ENCODE results near the gene GRPEL1.

Gene GRPEL1

DNA sequence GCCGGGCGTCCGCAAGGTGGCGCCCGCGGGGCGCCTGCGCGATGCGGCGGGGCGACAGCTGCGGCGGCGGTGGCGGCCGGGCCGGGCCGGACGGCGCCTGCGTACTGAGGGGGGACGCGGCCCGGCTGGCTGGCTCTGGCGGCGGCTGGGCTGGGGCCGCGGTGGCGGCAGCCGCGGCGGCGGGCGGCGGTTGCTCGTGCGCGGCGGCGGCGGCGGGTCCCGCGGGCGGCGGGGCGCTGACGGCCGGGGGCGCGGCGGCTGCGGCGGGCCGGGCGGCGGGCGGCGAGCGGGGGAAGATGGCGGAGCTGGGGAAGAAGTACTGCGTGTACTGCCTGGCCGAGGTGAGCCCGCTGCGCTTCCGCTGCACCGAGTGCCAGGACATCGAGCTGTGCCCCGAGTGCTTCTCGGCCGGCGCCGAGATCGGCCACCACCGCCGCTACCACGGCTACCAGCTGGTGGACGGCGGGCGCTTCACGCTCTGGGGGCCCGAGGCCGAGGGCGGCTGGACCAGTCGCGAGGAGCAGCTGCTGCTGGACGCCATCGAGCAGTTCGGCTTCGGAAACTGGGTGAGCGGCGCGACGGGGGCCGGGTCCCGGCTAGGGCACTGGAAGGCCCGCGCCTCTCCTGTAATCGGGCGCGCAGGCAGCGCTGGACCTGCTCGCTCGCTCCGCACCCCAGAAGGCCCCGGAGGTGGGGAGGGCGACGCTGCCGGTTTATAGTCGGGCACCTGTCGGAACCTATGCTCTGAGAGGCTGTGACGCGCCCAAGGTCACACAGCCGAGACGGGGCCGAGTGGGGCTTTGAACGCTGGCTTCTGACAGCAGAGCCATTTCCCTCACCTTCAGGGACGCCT, 24.4 kb downstream of the GRPEL1 start, which contains the start of gene TADA2B:
Gene TADA2B (plus strand): TSS at position 89 of the 853 bp plus-strand sequence. CDS start 208 bp downstream, at position 297.
- no peak for DNase-seq

- peak; percentile 96 for DNase-seq
Measured at GRCh38 chr4:7042503-7043283, 25.2 kb downstream of the GRPEL1 start.

DNA sequence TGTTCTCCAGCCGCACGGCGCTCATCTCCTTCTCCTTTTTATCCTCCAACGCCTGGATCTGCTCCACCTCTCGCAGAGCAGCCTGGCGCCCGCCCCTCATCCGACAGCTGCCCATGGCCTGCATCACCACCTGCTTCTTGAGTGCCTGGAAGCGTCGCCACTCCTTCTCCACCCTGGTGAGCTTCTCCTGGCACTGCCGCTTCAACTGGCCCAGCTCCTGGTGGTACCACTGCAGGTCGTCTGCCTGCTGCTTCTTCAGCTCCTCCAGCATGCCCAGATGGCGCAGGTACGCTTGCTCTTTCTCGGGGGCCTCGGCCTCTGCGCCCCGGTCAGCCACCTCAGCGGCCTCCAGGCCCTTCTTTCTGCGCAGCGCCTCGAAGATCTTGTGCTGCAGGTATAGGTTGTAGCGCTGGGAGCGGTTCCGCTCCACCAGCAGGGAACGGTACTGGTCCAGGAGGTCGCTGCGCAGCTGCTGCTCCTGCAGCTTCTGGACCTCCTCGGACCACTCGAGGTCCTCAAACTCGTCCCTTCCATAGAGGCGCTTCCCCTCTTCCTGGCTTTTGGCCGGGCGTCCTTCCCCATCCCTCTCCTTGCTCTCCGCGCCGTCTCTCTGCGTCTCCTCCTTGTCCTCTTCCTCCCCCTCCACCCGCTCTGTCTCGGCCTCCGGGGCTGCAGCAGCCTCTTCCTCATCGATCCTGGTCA, 25.9 kb downstream of the GRPEL1 start:
- no peak for DNase-seq

DNA sequence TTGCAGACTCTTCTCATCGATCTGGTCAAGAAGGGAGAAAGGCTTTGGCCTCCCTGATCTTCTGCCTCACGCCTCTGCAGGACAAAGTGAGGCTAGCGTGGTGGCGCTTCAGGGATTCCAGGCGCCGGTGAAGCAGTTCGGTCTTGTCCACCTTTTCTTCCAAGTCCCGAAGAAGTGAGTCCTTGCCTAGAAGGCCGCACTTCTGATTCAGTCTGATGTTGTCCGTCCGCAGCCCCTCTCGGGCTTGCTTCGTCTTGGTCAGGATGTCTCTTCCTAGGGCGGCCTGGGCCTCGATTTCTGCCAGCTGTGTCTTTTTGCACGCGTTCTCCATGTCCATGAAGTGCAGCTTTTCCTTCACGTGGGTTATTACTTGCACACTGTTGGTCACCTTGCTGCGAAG, 26.6 kb downstream of the GRPEL1 start:
- DNase-seq = no peak

DNA sequence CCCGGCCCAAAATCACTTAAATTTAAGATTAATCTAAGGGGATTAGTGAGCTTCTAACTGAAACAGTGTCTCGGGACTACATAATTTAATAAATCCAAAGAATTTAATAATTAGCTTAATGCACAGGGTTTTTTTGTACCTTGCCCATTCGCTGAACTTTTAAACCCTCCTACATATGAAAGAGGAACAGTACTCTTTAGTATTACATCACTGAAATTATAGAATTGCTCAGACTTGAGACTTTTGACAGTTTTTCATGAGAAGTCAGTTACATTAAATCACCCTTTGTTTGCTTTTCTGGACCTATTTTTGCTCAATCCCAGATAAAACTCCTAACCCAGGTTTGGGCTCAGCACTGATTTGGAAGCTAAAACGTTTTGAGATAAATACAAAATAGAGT, 27.1 kb downstream of the GRPEL1 start:
- DNase-seq = no peak

DNA sequence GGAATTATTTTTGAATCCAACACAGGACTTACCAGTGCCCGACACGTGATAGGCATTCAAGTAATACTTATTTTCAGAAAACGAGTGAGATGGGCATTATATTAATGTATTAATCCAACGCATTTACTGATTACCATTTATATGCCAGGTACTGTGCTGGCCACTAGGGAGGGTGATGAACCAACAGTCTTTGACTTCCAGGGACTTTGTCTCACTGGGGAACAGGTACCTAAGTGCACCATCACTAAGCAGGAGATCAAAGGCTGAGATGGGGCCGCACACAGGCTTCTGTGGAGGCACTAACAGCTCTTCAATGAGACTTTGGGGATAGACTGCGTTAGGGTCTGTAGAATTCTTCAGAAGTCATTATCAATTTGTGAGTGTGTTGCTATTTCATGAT, 30.4 kb downstream of the GRPEL1 start:
- no peak for DNase-seq

GRCh38 chr4:7034262-7035081, 33.4 kb downstream of the GRPEL1 start:
- peak; percentile 43 for DNase-seq

GRCh38 chr4:7032596-7032995, 35.3 kb downstream of the GRPEL1 start:
- DNase-seq = no peak

DNA sequence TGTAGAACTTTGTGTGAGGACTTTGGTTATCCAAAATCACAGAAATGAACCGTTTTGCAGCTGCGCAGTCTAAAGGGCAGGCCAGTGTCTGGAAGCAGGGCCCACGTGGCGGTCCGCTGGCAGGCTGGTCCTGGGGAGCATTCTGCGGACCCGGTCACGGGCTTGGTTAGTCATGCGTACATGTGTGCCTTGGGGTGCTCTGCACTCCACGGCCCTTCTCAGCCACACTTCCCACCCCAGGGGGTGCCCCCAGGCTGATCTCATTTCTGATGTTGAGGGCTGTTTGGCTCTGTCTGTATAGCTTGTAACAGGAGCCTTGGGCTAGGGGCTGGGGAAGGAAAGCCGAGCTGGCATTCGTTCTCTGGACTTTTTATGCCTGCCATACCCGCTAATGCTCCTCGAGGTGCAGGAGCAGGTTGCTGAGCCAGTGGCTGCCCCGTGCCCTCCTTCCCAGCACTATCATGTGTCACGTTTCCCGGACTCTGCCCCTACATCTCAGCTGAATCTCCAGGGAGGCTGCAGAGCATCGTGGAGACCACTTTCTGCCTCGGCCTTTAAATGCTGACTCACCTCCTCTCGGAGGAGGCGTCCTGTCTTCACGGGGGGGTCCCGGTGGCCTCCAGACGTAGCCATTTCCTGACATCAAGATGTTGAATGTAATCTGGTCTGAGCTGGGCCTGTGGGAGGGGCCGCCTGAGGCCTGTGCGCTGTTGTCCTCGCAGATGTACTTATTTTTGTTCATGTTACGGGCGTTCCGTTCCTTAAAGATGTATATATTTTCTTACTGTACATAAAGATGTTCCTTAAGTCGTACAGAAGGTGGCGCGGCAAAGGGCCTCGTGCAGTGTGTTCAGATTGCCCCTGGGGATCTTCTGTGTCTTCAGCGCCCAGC, 36.1 kb downstream of the GRPEL1 start:
- DNase-seq = no peak

- DNase-seq = no peak
Measured at GRCh38 chr4:7030856-7031255, 37.0 kb downstream of the GRPEL1 start.

GRCh38 chr4:7029921-7030320, 37.9 kb downstream of the GRPEL1 start:
- no peak for DNase-seq

DNA sequence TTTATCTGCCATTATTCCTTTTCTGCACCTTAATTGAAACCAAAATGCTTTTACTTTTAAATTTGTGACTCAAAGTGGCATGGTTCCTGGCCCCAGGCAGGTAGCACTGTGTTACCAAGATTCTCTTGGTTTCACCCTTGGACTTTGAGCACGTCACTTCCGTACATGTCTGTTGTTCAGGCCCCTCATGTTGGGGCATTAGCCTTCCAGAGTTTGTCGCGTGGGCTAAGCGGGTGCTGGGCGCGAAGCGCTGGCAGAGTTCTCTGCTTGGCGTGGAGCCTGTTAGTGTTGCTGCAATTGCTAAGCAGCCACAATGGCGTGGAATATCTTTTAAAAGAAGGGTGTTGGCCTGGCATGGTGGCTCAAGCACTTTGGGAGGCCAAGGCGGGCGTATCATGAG, 38.7 kb downstream of the GRPEL1 start:
- no peak for DNase-seq

DNA sequence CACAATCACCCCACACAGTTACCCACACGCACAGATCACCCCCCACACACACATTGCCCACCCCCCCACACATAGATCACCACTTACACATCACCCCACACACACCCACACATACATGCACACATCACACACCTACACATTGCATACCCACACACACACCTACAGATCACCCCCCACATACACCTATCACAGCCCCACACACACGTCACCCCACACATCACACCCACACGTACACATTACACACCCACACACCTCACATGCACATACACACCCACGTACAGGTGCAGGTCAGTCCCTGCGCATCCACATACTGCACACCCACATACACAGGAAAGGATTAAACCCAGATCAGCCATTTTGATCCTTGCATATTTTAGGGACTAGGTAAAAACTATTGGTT, 40.0 kb downstream of the GRPEL1 start:
- DNase-seq = no peak

- DNase-seq = no peak
Measured at GRCh38 chr4:7027284-7027683, 40.6 kb downstream of the GRPEL1 start.

DNA sequence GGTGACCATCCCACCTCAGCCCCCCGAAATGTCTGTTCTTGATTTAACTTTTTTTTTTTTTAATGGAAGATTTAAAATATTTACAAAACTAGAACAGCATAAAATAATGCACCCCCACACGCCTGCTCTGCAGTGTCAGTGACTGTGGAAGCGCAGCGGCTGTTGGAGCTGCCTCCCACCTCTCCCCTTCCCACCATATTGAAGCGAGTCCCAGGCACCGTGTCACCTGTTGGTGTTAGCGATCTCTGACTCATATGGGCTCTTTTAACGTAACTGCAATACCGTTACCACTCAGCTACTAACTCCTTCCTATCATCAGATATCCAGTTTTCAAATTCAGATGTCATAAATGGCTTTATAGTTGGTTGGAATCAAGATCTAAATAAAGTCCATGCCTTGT, 41.8 kb downstream of the GRPEL1 start:
- no peak for DNase-seq

DNA sequence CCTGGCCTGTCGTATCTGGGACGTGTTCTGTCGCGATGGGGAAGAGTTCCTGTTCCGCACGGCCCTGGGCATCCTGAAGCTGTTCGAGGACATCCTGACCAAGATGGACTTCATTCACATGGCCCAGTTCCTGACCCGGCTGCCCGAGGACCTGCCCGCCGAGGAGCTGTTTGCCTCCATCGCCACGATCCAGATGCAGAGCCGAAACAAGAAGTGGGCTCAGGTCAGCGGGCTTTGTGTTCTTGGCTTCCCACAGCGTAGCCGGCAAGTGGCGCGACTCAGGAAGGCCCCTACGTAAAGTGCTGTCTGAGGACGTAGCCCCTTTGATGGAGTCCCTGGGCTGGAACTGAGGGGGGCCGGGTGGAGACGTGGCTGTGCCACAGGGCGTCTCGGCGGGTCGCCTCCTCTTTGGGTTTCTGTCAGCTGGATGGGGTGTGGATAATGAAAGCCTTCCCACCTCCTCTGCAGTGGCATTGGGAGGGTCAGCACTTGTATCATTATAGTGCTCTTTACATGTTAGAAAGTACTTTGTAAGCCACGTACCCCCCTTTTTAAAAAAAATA, 42.7 kb downstream of the GRPEL1 start:
- DNase-seq = no peak

DNA sequence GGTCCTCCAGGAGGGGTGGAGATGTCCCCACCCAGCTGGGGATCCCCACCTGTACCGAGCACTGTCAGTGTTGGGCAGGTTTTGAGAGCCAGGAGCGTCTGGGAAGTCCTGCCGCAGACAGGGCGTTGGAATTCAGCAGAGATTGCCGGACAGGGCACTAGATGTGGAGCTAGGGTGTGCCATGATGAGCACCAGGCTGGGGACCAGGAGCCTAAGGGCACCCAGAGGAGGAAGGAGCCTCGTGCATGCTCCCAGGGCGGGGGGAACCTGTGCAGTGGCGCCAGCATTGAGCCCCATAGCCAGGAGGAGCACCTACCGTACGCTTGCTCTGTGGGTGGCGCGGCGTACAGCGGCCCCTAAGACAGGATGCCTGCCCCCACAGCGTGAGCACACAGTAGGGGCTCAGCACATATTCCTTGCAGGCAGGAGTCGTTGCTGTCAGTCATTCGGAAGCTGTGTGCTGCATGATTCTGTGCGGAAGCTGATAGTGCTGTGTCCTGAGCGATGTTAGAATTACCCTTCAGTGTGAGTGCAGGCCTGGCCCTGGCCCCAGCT, 43.5 kb downstream of the GRPEL1 start:
- DNase-seq = no peak

DNA sequence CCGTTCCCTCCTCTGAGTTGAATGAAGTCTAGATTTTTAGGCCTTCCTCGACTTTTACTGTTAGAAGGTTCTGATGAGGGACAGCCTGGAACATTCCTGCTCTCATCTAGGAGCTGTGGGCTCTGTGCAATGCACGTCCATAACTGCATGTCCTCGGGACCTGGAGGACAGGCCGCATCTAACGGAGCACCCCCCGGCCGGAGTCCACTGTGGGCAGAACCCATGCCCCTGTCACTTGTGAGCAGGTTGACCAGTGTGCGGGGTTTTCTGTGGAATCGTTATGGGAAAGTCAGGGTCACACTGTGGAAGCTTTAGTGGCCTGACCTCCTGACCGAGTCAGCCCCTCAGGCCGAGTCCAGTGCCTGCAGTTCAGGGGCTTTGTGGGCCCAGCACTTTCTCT, 44.0 kb downstream of the GRPEL1 start:
- DNase-seq = no peak

DNA sequence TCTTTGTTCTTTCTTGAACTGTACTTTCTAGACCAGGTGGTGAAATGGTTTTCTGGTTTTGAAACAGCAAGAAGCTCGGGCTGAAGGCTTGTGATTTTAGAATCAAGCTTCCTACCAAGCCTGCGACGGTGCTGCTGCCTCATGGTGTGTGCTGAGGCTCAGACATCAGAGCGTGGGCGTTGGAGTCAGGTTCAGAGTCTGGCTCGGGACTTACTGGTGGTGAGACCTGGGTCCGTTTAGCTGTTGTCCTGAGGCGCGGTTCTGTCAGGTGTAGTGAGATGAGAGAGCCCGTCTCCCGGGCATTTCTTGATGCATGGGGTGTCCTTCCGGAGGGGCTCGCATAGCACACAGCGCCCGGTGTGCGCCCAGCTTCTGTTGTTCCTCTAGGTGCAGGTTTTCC, 44.4 kb downstream of the GRPEL1 start:
- no peak for DNase-seq

GRCh38 chr4:7021930-7022664, 45.8 kb downstream of the GRPEL1 start:
- peak; percentile 81 for DNase-seq
